Neutrophil (primary cell): Measurements from ENCODE around the gene ZNF33A.

Experiments used
- H3K27ac ChIP-seq: fragments of 200-600 bp; sonication (generic); 2 replicates; pipeline ENCODE4 v1.5.1; 2016; ENCODE audit warnings: mild to moderate bottlenecking, moderate library complexity
- H3K27me3 ChIP-seq: fragments of 200-600 bp; sonication (generic); 2 replicates; pipeline ENCODE4 v1.6.0; 2016; ENCODE audit warnings: mild to moderate bottlenecking
- H3K36me3 ChIP-seq: fragments of 200-600 bp; sonication (generic); 2 replicates; pipeline ENCODE4 v1.5.1; 2017
- H3K4me1 ChIP-seq, 2 experiments: fragments of 200-600 bp in 1 of 2; sonication (generic) in 1 of 2; 1 replicate in 1 of 2; 2 replicates in 1 of 2; pipeline versions ENCODE4 v1.5.1 to v1.6.1; 2013 to 2016; ENCODE audit warnings: low read depth in 1 of 2, low read length in 1 of 2, mild to moderate bottlenecking in 1 of 2, moderate library complexity in 1 of 2; ENCODE audit not compliant: control insufficient read depth in 1 of 2, insufficient read depth in 1 of 2
- H3K4me3 ChIP-seq, 2 experiments: fragments of 200-600 bp in 1 of 2; sonication (generic) in 1 of 2; 1 replicate in 1 of 2; 2 replicates in 1 of 2; pipeline ENCODE4 v1.5.1; 2013 to 2016; ENCODE audit warnings: low read depth in 1 of 2, low read length in 1 of 2, mild to moderate bottlenecking in 1 of 2, moderate library complexity in 1 of 2
- H3K9me3 ChIP-seq: fragments of 200-600 bp; sonication (generic); 2 replicates; pipeline ENCODE4 v1.5.1; 2016
- CTCF ChIP-seq: fragments of 200-600 bp; sonication (generic); IDR thresholded peaks from 2 replicates; pipeline ENCODE4 v1.5.1; 2016; ENCODE audit warnings: antibody characterized with exemption

Gene ZNF33A

GRCh38 chr10:38010119-38010903 is at the start of gene ZNF33A:
Gene ZNF33A, plus strand, starts transcription at chr10:38010675. Its CDS starts 1,667 bp downstream, at chr10:38012342.
- Histone ChIP-seq H3K4me3 (peak within 1 kb of the TSS; percentile 66 to 93), H3K27me3 (no peaks in the 10 kb centered on the region), H3K36me3 (peaks cover 29% of the 10 kb centered on the region), H3K9me3 (no peaks in the 10 kb centered on the region), H3K4me1 (peaks cover 48 to 61% of the 10 kb centered on the region in 2 experiments), H3K27ac (peak within 1 kb of the TSS; percentile 100)
- TF ChIP-seq CTCF, result peak; percentile 60

- H3K9me3 ChIP-seq, result no peaks in the 10 kb centered on the region
- peaks cover 13% of the 10 kb centered on the region for H3K36me3 ChIP-seq
- TF ChIP-seq CTCF, result no peak
- no peaks in the 10 kb centered on the region for H3K4me1 ChIP-seq
- H3K27ac ChIP-seq, result no peak overlapping the region
- no peaks in the 10 kb centered on the region for H3K27me3 ChIP-seq
- no peak overlapping the region for H3K4me3 ChIP-seq
These were observed 45.5 kb upstream of the ZNF33A start for GRCh38 chr10:37965006-37965405.

- Histone ChIP-seq H3K9me3 (no peaks in the 10 kb centered on the region), H3K27me3 (no peaks in the 10 kb centered on the region), H3K4me3 (no peak overlapping the region), H3K27ac (no peak overlapping the region), H3K4me1 (peaks cover 17% of the 10 kb centered on the region in 2 experiments), H3K36me3 (peaks cover 19% of the 10 kb centered on the region)
- TF ChIP-seq CTCF, result no peak
These were observed 38.1 kb upstream of the ZNF33A start for GRCh38 chr10:37972396-37972795.

GRCh38 chr10:37975401-37975991 is 35.0 kb upstream of the ZNF33A start:
- Histone ChIP-seq H3K27me3 (no peaks in the 10 kb centered on the region), H3K4me3 (peak overlapping the region; percentile 91 to 97)
- TF ChIP-seq CTCF, result no peak

GRCh38 chr10:37976091-37976879 is 34.2 kb upstream of the ZNF33A start, which contains the start of gene ZNF25:
Gene ZNF25, minus strand, starts transcription at chr10:37976647. Its CDS starts 4,925 bp downstream, at chr10:37971722.
- no peaks in the 10 kb centered on the region for H3K27me3 ChIP-seq
- peak within 1 kb of the TSS; percentile 87 for H3K27ac ChIP-seq
- peak within 1 kb of the TSS; percentile 91 to 97 for H3K4me3 ChIP-seq
- H3K9me3 ChIP-seq, result no peaks in the 10 kb centered on the region
- H3K4me1 ChIP-seq, result peaks cover 17% of the 10 kb centered on the region in 2 experiments
- TF ChIP-seq CTCF, result peak; percentile 99
- H3K36me3 ChIP-seq, result no peaks in the 10 kb centered on the region

More at GRCh38 chr10:37975401-37975991, 35.0 kb upstream of the ZNF33A start:
- H3K9me3 ChIP-seq, result no peaks in the 10 kb centered on the region
- H3K27ac ChIP-seq, result peak overlapping the region; percentile 87
- peaks cover 17% of the 10 kb centered on the region in 2 experiments for H3K4me1 ChIP-seq
- H3K36me3 ChIP-seq, result peaks cover 5% of the 10 kb centered on the region
